ENCODE measurements around the gene RBFOX2.

DNA sequence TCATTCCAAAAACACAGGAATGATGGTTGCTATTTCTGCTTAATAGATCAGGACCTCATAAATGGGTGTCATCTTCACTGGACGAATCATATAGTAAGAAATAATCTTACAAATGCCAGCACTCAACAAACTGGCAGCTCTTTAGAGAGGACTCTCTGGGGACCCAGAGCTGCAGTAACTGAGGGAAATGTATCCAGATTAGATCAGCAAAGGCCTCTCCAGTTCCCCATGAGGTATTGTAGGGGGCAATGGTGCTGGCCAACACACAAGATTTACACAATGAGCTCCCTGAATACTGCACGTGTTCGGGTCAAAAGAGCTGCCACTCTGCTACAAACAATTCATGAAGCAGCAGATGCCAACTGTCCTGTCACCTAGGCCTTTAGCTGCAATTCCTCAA is 110.2 kb downstream of the RBFOX2 start:
- TF ChIP-seq, protein P1, sequence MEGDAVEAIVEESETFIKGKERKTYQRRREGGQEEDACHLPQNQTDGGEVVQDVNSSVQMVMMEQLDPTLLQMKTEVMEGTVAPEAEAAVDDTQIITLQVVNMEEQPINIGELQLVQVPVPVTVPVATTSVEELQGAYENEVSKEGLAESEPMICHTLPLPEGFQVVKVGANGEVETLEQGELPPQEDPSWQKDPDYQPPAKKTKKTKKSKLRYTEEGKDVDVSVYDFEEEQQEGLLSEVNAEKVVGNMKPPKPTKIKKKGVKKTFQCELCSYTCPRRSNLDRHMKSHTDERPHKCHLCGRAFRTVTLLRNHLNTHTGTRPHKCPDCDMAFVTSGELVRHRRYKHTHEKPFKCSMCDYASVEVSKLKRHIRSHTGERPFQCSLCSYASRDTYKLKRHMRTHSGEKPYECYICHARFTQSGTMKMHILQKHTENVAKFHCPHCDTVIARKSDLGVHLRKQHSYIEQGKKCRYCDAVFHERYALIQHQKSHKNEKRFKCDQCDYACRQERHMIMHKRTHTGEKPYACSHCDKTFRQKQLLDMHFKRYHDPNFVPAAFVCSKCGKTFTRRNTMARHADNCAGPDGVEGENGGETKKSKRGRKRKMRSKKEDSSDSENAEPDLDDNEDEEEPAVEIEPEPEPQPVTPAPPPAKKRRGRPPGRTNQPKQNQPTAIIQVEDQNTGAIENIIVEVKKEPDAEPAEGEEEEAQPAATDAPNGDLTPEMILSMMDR (IDR thresholded peaks at IDR 0.05) = no peak
- TF ChIP-seq POLR2A (IDR thresholded peaks at IDR 0.05) = no peak

All from breast epithelium (tissue), 3 donors.